Measurements from ENCODE around the gene KIZ. TPM values are rescaled to one million over a fixed set of nuclear protein-coding genes. Genes with fewer than 3 reads are reported as not detected.

The KIZ gene
- total and polyA plus RNA-seq, 11 donors = 8.8 to 31.2 (median 23.6) TPM

DNA sequence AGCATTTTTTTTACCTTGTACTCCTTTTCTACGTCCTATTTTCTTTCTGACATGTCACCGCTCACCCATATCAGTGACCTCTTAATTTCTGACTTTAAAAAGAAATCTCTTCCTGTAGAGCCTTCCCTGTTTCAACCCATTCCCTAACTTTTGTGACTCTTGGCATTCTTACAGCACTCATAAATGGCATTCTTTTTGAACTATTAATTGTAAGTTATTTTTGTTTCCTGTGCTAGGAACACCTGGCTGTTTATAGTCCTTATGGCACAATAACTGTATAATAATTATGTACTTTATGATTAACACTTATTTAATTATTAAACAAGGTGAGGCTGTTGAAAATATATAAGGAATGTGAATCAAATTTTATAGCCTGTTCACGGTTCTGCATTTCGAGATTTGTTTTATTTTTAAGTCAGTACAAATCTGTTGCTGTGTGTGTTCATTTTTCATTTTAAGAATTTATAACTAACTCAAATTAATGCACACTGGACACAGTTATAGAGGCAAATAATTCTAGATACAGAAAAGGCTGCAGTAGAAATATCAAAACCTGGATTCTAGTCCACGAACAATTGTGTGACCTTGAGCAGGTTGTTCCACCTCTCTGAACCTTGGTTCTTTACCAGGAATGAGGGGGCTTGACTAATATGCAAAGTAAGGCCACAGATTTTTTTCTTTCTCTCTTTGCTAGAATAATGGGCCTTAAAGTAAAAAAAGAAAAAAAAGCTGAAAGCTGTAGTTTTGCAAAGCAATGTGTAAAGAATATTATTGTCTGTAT lies 1.5 kb downstream of the KIZ start:
- H3K27me3 ChIP-seq = no peaks in the 10 kb centered on the region
- WGBS, 4 donors = 72 to 80% (median 77%) methylated on average over 5 of the region's 5 CpGs
- intact Hi-C loops (cut with DNase I) = loop anchor here in 3 of 10 donors (5.0 to 10.0 kb wide), 4 partner anchors 177 to 263 kb away; partner anchors contain the start of gene XRN2 (in 1 of the 3)
- peaks cover 0 to 12% (median 0%) of the 10 kb centered on the region in 9 donors for H3K36me3 ChIP-seq
- ATAC-seq (no peak), DNase-seq (no peak)
- H3K27ac ChIP-seq = peak overlapping the region in 1 of 12 donors; percentile 86
- peak overlapping the region in 8 of 12 donors; percentile 80 to 99 (median 96) for H3K4me3 ChIP-seq
- H3K4me1 ChIP-seq = peaks cover 0 to 21% (median 11%) of the 10 kb centered on the region in 12 donors
- no peaks in the 10 kb centered on the region for H3K9me3 ChIP-seq
- no peak for TF ChIP-seq POLR2A (IDR thresholded peaks at IDR 0.05)
- TF ChIP-seq, protein P1, sequence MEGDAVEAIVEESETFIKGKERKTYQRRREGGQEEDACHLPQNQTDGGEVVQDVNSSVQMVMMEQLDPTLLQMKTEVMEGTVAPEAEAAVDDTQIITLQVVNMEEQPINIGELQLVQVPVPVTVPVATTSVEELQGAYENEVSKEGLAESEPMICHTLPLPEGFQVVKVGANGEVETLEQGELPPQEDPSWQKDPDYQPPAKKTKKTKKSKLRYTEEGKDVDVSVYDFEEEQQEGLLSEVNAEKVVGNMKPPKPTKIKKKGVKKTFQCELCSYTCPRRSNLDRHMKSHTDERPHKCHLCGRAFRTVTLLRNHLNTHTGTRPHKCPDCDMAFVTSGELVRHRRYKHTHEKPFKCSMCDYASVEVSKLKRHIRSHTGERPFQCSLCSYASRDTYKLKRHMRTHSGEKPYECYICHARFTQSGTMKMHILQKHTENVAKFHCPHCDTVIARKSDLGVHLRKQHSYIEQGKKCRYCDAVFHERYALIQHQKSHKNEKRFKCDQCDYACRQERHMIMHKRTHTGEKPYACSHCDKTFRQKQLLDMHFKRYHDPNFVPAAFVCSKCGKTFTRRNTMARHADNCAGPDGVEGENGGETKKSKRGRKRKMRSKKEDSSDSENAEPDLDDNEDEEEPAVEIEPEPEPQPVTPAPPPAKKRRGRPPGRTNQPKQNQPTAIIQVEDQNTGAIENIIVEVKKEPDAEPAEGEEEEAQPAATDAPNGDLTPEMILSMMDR (IDR thresholded peaks at IDR 0.05) = no peak

DNA sequence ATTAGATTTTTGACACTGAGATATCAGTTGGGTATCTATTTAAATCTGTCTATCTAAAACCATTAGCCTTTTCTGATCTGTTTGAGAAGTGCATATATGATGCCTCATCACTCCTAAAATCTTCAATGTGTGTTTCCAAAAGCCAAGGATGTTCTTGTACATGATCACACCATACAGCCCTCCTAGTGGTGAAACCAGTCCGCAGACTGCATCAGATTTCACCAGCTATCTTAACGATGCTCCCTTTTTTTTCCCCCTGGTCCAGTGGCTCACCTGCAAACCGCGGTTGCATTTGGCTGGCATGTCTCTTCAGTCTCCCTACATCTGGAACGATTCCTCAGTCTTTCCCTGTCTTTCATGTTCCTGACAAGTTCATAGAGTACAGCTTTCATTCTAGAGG lies 4.0 kb downstream of the KIZ start:
- no peak for DNase-seq
- Histone ChIP-seq H3K27me3 (no peaks in the 10 kb centered on the region), H3K36me3 (peaks cover 0 to 28% (median 1%) of the 10 kb centered on the region in 9 donors), H3K4me3 (no peak overlapping the region), H3K27ac (no peak overlapping the region), H3K4me1 (peaks cover 0 to 21% (median 10%) of the 10 kb centered on the region in 12 donors), H3K9me3 (no peaks in the 10 kb centered on the region)
- no peak for TF ChIP-seq POLR2A (IDR thresholded peaks at IDR 0.05)
- TF ChIP-seq, protein P1 (IDR thresholded peaks at IDR 0.05) = no peak
- intact Hi-C loops (cut with DNase I) = loop anchor here in 3 of 10 donors (5.0 to 10.0 kb wide), 4 partner anchors 175 to 265 kb away; partner anchors contain the start of gene XRN2 (in 1 of the 3)
- ATAC-seq = no peak
- 80 to 84% (median 81%) methylated on average over 5 of the region's 5 CpGs for WGBS, 4 donors

DNA sequence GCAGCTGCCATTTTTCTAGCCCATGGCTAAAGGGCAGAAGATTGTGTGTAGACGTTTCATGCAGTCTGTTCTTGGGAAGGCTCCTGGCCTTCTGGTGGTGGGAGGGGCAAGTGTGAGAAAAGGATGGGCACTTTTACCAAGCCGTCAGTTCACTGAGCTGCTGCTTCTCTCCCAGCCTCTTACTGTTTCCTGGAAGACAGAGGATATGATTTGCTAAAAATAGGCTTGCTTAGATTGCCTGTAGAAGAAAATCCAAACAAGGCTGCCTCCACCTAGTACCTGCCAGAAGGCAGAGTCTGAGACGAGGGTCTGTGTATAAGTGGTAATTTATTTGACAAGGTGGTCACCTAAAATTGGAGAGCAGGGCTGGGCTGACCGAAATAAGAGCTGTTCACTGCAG lies 7.5 kb downstream of the KIZ start:
- TF ChIP-seq, protein P1 (IDR thresholded peaks at IDR 0.05) = no peak
- no peak for TF ChIP-seq POLR2A (IDR thresholded peaks at IDR 0.05)
- intact Hi-C loops (cut with DNase I) = no loop called here
- Histone ChIP-seq H3K27ac (peak overlapping the region in 1 of 12 donors; percentile 56), H3K4me3 (no peak overlapping the region), H3K36me3 (peaks cover 0 to 48% (median 17%) of the 10 kb centered on the region in 9 donors), H3K9me3 (no peaks in the 10 kb centered on the region), H3K27me3 (no peaks in the 10 kb centered on the region), H3K4me1 (no peaks in the 10 kb centered on the region)
- WGBS, 4 donors = 62 to 71% (median 70%) methylated on average over 4 of the region's 4 CpGs
- DNase-seq (no peak), ATAC-seq (no peak)

DNA sequence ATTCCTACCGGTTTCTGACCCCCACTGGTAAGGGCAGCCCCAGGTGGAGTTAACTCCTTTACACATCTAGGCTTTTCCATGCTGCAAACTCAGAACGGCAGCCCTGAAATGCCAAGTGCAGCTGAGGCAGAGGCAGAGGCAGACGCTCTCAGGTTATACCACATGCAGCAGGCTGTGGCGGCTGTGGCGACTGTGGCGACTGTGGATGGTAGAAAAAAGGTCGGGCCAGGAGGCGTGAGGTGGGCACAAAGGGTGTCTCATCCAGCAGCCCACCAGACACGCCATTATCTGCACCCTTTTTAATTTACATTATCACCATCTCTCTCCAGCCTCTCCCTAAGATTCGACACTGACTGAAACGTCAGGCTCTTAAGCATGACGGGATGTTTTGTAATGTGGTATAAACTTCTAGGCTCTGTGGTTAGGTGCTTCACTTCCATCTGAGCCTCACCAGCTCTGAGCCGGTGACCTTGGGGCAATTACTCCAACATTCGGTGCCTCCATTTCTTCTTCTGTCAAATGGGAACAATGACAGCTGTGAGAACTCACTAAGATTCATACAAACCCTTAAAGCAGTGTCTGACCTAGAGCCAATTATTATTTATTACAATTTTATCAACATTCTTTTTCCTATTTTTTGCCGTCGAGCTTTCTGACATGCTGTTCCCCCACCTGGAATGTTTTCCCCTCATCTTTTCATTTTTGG lies 8.2 kb downstream of the KIZ start:
- TF ChIP-seq POLR2A (IDR thresholded peaks at IDR 0.05) = no peak
- TF ChIP-seq, protein P1 (IDR thresholded peaks at IDR 0.05) = no peak
- DNase-seq (no peak), ATAC-seq (no peak)
- H3K9me3 ChIP-seq = no peaks in the 10 kb centered on the region
- H3K36me3 ChIP-seq = peaks cover 0 to 49% (median 20%) of the 10 kb centered on the region in 9 donors
- H3K4me1 ChIP-seq = no peaks in the 10 kb centered on the region
- H3K27ac ChIP-seq = peak overlapping the region in 1 of 12 donors; percentile 56
- intact Hi-C loops (cut with DNase I) = no loop called here
- H3K4me3 ChIP-seq = no peak overlapping the region
- no peaks in the 10 kb centered on the region for H3K27me3 ChIP-seq
- 93 to 97% (median 94%) methylated on average over 16 of the region's 16 CpGs for WGBS, 4 donors

All from heart left ventricle (tissue), 16 donors.